ENCODE results near the gene LRRC15. TPM values are rescaled to one million over a fixed set of nuclear protein-coding genes. Genes with fewer than 3 reads are reported as not detected.

Gene LRRC15
- total RNA-seq, 2 experiments from 2014 or later, result not detected

Other genes starting within 250 kb of the LRRC15 start
- gene HES1, start 233.6 kb downstream of the LRRC15 start, total RNA-seq, result not detected
- gene CPN2, start 18.4 kb downstream of the LRRC15 start, total RNA-seq, result not detected
- 1 to 10 TPM; 1.3 to 1.4 TPM for gene GP5, start 29.5 kb upstream of the LRRC15 start, total RNA-seq
- 10 to 100 TPM; 63.9 to 66.8 TPM for gene ATP13A3, start 117.3 kb upstream of the LRRC15 start, total RNA-seq